HAP-1 (cell line): Measurements from ENCODE around the gene VPS25.

Experiments
- DNase-seq, 2 experiments: peaks; one replicate each; pipeline ENCODE4 v3.0.0-alpha.2; 2016 to 2020; ENCODE audit warnings: low spot score in 2 of 2
- H3K27me3 ChIP-seq: fragments of 250-450 bp; sonication (Bioruptor Pico); 2 replicates; pipeline ENCODE4 v1.5.1; 2020; ENCODE audit warnings: low read depth, mild to moderate bottlenecking, moderate library complexity
- H3K36me3 ChIP-seq: fragments of 250-450 bp; sonication (Bioruptor Pico); replicated peaks from 2 replicates; pipeline ENCODE4 v1.5.1; 2020; ENCODE audit warnings: mild to moderate bottlenecking
- H3K4me1 ChIP-seq: fragments of 250-450 bp; sonication (Bioruptor Pico); 2 replicates; pipeline ENCODE4 v1.5.1; 2020; ENCODE audit warnings: mild to moderate bottlenecking
- H3K4me3 ChIP-seq: fragments of 250-450 bp; sonication (Bioruptor Pico); 2 replicates; pipeline ENCODE4 v1.5.1; 2020; ENCODE audit warnings: mild to moderate bottlenecking, moderate library complexity
- H3K9me3 ChIP-seq: fragments of 250-450 bp; sonication (Bioruptor Pico); 2 replicates; pipeline ENCODE4 v1.5.1; 2020; ENCODE audit warnings: mild to moderate bottlenecking, moderate library complexity
- in situ Hi-C: fragments of 300-500 bp; cut with MboI; formaldehyde crosslinking; loops from 3 replicates; pipeline ENCODE4 v1.14.3; 2020; ENCODE audit warnings: low sequenced_read_pairs, inconsistent platforms, mixed read lengths

Gene VPS25

GRCh38 chr17:42818379-42818778 is 45.1 kb downstream of the VPS25 start:
- Histone ChIP-seq H3K36me3 (peaks cover 69% of the 10 kb centered on the region), H3K4me1 (no peaks in the 10 kb centered on the region), H3K4me3 (no peak overlapping the region), H3K27me3 (no peaks in the 10 kb centered on the region), H3K9me3 (no peaks in the 10 kb centered on the region)
- DNase-seq = no peak
- in situ Hi-C loops = no loop called here

GRCh38 chr17:42819939-42820535 is 46.8 kb downstream of the VPS25 start:
- in situ Hi-C loops = no loop called here
- peak; percentile 61 to 86 for DNase-seq
- H3K27me3 ChIP-seq = no peaks in the 10 kb centered on the region
- no peak overlapping the region for H3K4me3 ChIP-seq
- H3K9me3 ChIP-seq = no peaks in the 10 kb centered on the region
- H3K4me1 ChIP-seq = no peaks in the 10 kb centered on the region
- H3K36me3 ChIP-seq = peaks cover 52% of the 10 kb centered on the region

DNA sequence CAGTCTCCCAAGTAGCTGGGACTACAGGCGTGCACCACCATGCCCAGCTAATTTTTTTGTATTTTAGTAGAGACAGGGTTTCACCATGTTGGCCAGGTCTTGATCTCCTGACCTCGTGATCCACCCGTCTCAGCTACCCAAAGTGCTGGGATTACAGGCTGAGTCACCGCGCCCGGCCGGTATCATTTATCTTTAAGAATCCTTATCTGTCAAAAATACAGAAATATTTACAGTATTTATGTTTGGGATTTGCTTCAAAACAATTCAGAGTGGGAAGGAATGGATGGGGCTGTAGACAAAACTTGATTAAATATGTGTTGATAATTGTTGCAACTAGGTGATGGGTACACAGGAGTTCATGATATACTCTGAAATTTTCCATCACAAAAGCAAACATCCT is 47.9 kb downstream of the VPS25 start:
- H3K27me3 ChIP-seq = no peaks in the 10 kb centered on the region
- peaks cover 41% of the 10 kb centered on the region for H3K36me3 ChIP-seq
- in situ Hi-C loops = no loop called here
- no peak for DNase-seq
- no peak overlapping the region for H3K4me3 ChIP-seq
- no peaks in the 10 kb centered on the region for H3K9me3 ChIP-seq
- H3K4me1 ChIP-seq = no peaks in the 10 kb centered on the region

DNA sequence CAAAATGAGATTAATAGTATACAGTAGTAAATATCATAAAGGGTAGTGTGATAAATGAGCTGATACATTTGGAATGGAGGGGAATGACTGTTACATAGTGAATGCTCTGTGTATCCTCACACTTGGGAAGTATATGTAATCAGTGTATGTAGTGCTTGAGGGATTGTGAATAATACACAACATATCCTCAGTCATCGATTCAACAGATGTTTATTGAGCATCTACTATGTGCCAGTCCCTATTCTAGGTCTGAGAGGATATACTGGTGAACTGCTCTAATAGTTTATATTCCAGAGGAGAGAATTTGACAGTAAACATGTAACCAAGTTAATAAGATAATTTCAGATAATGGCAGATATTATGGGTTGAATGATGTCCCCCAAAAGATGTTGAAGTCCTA is 54.2 kb downstream of the VPS25 start:
- Histone ChIP-seq H3K36me3 (no peaks in the 10 kb centered on the region), H3K4me3 (no peak overlapping the region), H3K9me3 (no peaks in the 10 kb centered on the region), H3K27me3 (no peaks in the 10 kb centered on the region), H3K4me1 (no peaks in the 10 kb centered on the region; the same call in 1 of the 2 replicates)
- in situ Hi-C loops = loop anchor here (25.0 kb wide), 1 partner anchor 510 kb away; no protein-coding TSS in a partner anchor
- no peak for DNase-seq
